ENCODE results near the gene ZFC3H1.

Gene ZFC3H1, protein sequence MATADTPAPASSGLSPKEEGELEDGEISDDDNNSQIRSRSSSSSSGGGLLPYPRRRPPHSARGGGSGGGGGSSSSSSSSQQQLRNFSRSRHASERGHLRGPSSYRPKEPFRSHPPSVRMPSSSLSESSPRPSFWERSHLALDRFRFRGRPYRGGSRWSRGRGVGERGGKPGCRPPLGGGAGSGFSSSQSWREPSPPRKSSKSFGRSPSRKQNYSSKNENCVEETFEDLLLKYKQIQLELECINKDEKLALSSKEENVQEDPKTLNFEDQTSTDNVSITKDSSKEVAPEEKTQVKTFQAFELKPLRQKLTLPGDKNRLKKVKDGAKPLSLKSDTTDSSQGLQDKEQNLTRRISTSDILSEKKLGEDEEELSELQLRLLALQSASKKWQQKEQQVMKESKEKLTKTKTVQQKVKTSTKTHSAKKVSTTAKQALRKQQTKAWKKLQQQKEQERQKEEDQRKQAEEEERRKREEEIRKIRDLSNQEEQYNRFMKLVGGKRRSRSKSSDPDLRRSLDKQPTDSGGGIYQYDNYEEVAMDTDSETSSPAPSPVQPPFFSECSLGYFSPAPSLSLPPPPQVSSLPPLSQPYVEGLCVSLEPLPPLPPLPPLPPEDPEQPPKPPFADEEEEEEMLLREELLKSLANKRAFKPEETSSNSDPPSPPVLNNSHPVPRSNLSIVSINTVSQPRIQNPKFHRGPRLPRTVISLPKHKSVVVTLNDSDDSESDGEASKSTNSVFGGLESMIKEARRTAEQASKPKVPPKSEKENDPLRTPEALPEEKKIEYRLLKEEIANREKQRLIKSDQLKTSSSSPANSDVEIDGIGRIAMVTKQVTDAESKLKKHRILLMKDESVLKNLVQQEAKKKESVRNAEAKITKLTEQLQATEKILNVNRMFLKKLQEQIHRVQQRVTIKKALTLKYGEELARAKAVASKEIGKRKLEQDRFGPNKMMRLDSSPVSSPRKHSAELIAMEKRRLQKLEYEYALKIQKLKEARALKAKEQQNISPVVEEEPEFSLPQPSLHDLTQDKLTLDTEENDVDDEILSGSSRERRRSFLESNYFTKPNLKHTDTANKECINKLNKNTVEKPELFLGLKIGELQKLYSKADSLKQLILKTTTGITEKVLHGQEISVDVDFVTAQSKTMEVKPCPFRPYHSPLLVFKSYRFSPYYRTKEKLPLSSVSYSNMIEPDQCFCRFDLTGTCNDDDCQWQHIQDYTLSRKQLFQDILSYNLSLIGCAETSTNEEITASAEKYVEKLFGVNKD (N-terminal part only)

GRCh38 chr12:71663561-71664410 is at the start of gene ZFC3H1, which contains the start of gene THAP2:
ZFC3H1 (minus strand) TSS chr12:71663848; CDS start chr12:71663610, 238 bp downstream.
THAP2 (plus strand) TSS chr12:71664301; CDS start chr12:71664510, 209 bp downstream.
- H3K36me3 ChIP-seq, result peaks cover 10% of the 10 kb centered on the region
- TF ChIP-seq, protein P1, sequence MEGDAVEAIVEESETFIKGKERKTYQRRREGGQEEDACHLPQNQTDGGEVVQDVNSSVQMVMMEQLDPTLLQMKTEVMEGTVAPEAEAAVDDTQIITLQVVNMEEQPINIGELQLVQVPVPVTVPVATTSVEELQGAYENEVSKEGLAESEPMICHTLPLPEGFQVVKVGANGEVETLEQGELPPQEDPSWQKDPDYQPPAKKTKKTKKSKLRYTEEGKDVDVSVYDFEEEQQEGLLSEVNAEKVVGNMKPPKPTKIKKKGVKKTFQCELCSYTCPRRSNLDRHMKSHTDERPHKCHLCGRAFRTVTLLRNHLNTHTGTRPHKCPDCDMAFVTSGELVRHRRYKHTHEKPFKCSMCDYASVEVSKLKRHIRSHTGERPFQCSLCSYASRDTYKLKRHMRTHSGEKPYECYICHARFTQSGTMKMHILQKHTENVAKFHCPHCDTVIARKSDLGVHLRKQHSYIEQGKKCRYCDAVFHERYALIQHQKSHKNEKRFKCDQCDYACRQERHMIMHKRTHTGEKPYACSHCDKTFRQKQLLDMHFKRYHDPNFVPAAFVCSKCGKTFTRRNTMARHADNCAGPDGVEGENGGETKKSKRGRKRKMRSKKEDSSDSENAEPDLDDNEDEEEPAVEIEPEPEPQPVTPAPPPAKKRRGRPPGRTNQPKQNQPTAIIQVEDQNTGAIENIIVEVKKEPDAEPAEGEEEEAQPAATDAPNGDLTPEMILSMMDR (IDR thresholded peaks at IDR 0.05; ENCODE audit: low read depth, low read length), result peak; percentile 49
- H3K27me3 ChIP-seq (ENCODE audit: insufficient read depth, low read depth, severe bottlenecking), result no peaks in the 10 kb centered on the region
- DNase-seq, result peak; percentile 93
- peak within 1 kb of the TSS; percentile 80 for H3K4me3 ChIP-seq (ENCODE audit: low read depth, low read length)
- no peaks in the 10 kb centered on the region for H3K9me3 ChIP-seq (ENCODE audit: severe bottlenecking)
- peak within 1 kb of the TSS; percentile 82 for H3K27ac ChIP-seq

DNA sequence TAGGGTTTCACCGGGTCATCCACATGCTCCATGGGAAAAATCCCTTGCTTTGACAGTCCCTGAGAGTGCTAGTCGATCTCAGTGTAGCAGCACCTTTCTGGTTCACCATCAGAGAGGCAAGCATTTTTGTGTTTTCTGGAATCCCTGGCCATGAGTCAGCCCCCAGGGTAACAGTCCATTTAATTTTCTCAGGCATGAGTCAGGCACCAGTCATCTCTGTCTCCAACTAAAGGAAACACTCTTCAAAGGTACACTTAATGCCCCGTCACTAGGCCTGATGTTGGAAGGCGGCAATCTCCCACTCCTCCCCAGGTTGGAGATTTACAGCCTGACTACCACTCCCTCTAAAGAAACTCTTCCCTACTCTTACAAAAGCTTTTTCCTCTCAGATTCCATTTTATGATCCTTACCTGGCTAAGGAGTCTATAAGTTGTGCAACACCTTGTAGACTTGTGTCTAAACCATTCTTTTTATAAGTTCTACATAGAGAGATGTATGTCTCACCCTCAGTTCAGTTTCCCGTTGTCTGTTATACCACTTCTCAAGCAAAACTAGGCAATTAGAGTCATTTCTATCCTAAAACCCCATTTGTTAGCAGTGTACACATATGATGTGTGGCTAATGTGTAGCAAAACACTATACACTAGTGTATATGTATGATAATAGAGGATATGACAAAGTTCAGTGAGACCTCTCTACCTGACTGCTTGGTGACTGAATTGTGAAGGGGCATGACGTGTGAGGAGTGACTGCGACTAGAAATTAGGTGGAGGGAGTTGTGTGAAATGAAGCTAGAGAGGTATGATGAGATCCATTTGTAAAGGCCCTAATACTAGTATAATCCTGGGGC is 46.9 kb upstream of the ZFC3H1 start:
- Histone ChIP-seq H3K36me3 (no peaks in the 10 kb centered on the region), H3K27me3 (ENCODE audit: insufficient read depth, low read depth, severe bottlenecking) (no peaks in the 10 kb centered on the region), H3K9me3 (ENCODE audit: severe bottlenecking) (peaks cover 5% of the 10 kb centered on the region), H3K27ac (no peak overlapping the region), H3K4me3 (ENCODE audit: low read depth, low read length) (no peak overlapping the region)
- no peak for DNase-seq
- TF ChIP-seq, protein P1 (IDR thresholded peaks at IDR 0.05; ENCODE audit: low read depth, low read length), result no peak

- Histone ChIP-seq H3K36me3 (peaks cover 4% of the 10 kb centered on the region), H3K27me3 (ENCODE audit: insufficient read depth, low read depth, severe bottlenecking) (no peaks in the 10 kb centered on the region)
- TF ChIP-seq, protein P1 (IDR thresholded peaks at IDR 0.05; ENCODE audit: low read depth, low read length), result no peak
Measured at GRCh38 chr12:71708658-71709057, 45.0 kb upstream of the ZFC3H1 start.

DNA sequence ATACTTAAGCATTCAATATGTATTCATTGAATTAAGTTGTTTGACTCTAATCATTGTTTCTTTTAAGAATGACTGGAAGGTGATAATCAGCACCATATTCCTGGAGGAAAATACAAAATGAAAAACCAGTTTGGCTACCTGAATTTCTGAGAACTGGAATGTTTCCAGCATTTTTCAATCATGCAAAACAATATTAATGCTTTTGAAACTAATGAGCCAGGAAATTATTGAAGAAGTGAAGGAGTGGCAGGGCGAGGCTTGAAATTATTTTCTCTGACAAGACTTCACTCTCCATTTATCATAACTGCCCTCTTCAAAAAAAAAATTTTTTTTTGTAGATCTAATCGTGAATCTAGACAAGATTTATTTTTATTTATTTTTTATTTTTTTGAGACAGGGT is 41.3 kb upstream of the ZFC3H1 start:
- no peak for DNase-seq
- Histone ChIP-seq H3K27me3 (ENCODE audit: insufficient read depth, low read depth, severe bottlenecking) (no peaks in the 10 kb centered on the region), H3K9me3 (ENCODE audit: severe bottlenecking) (no peaks in the 10 kb centered on the region), H3K4me3 (ENCODE audit: low read depth, low read length) (no peak overlapping the region), H3K36me3 (peaks cover 18% of the 10 kb centered on the region), H3K27ac (no peak overlapping the region)
- TF ChIP-seq, protein P1 (IDR thresholded peaks at IDR 0.05; ENCODE audit: low read depth, low read length), result no peak

More at GRCh38 chr12:71708658-71709057, 45.0 kb upstream of the ZFC3H1 start:
- no peak for DNase-seq
- peaks cover 5% of the 10 kb centered on the region for H3K9me3 ChIP-seq (ENCODE audit: severe bottlenecking)
- H3K27ac ChIP-seq, result no peak overlapping the region
- no peak overlapping the region for H3K4me3 ChIP-seq (ENCODE audit: low read depth, low read length)

Data from WERI-Rb-1 (cell line).